K562 (cell line): ENCODE data around the gene NRROS.

Source experiments
- BHLHE40 ChIP-seq: IDR thresholded peaks from 2 replicates; pipeline ENCODE4 v1.6.1; 2011; ENCODE audit warnings: low read length, improper control_type of control experiment
- CHD2 ChIP-seq: IDR thresholded peaks from 2 replicates; pipeline ENCODE4 v1.6.1; 2011; ENCODE audit warnings: low read depth, low read length
- CTCF ChIP-seq, 3 experiments: IDR thresholded peaks in 2 of 3; conservative IDR thresholded peaks in 1 of 3; 2 replicates each; pipeline ENCODE4 v1.5.1; 2011 to 2012; ENCODE audit warnings: low read length in 3 of 3, mild to moderate bottlenecking in 3 of 3, control low read depth in 2 of 3, improper control_type of control experiment in 1 of 3, inconsistent platforms in 1 of 3, low read depth in 1 of 3, mixed read lengths in 1 of 3, moderate library complexity in 1 of 3; ENCODE audit not compliant: insufficient read depth in 2 of 3
- HBP1 ChIP-seq: fragments of 450-650 bp; formaldehyde crosslinking; IDR thresholded peaks from 2 replicates; pipeline ENCODE4 v1.4.0; 2022; ENCODE audit warnings: missing genetic modification characterization
- POLR2AphosphoS5 ChIP-seq: IDR thresholded peaks from 2 replicates; pipeline ENCODE4 v1.6.1; 2011; ENCODE audit warnings: mild to moderate bottlenecking, low read depth, low read length, moderate library complexity; ENCODE audit not compliant: control insufficient read depth, insufficient read depth
- SRF ChIP-seq, 2 experiments: fragments of 250-450, 450-650 bp in 1 of 2; sonication (Bioruptor Pico) in 1 of 2; sonication (generic) in 1 of 2; formaldehyde crosslinking; IDR thresholded peaks; 2 replicates each; pipeline versions ENCODE4 v1.5.0 to v1.5.1; 2020 to 2022; ENCODE audit warnings: mild to moderate bottlenecking in 1 of 2, missing genetic modification reagents in 1 of 2
- TFAP4 ChIP-seq: sonication (generic); formaldehyde crosslinking; IDR thresholded peaks from 2 replicates; pipeline ENCODE4 v1.8.0; 2022; ENCODE audit warnings: missing genetic modification reagents, mild to moderate bottlenecking, moderate library complexity, borderline replicate concordance
- ZNF583 ChIP-seq: fragments of 250-450 bp; sonication (Bioruptor Pico); IDR thresholded peaks from 2 replicates; pipeline ENCODE4 v1.4.0; 2020

- no peak for TF ChIP-seq SRF (CRISPR knock-in tag; IDR thresholded peaks at IDR 0.05)
- no peak for TF ChIP-seq CTCF (IDR thresholded peaks at IDR 0.05 in 2 of 3, conservative IDR thresholded peaks at IDR 0.05 in 1 of 3; ENCODE audit: insufficient read depth in 2 of 3, low read depth in 1 of 3, low read length in 3 of 3)
- no peak for TF ChIP-seq ZNF583
- no peak for TF ChIP-seq BHLHE40
- TF ChIP-seq POLR2AphosphoS5 = no peak
- TF ChIP-seq CHD2 = no peak
- no peak for TF ChIP-seq HBP1
- TF ChIP-seq TFAP4 = no peak
These were observed 4.7 kb upstream of the NRROS start for GRCh38 chr3:196634829-196635228.
